Heart left ventricle (tissue), 13 donors: ENCODE data around the gene DSE.

ENCODE experiments used
- POLR2A ChIP-seq, 2 donors: fragments of 450-650 bp; IDR thresholded peaks; one replicate each; pipeline ENCODE4 v1.6.1; 2017; ENCODE audit warnings: antibody characterized with exemption in 2 of 2, mild to moderate bottlenecking in 2 of 2, moderate library complexity in 2 of 2
- TF ChIP-seq, protein P1 (sequence below), 12 donors: fragments of 200-600 bp; sonication (generic) in 4 of 12; IDR thresholded peaks; one replicate each; pipeline versions ENCODE4 v1.5.0 to v1.8.0; 2018 to 2022; ENCODE audit warnings: antibody characterized with exemption in 12 of 12, mild to moderate bottlenecking in 5 of 12
- donor health status: ischemic (EF 13 %, LVEDD 7.1; RV severe dilation, severe dysfunction).
- donor health status: DM: no; HTN: yes; CAD: no.
- donor health status: DM: no; HTN: no; CAD: no.
- donor health status: ischemic (EF 25% LVEDD 6.9; RV normal size, moderate dysfunction).
- donor health status: ischemic (EF 25% LVEDD 5.7; RV mildly dilated, moderate dysfunction).
- donor health status: ischemic (EF 35%, LVEDD 5.7; RV mildly dilated, moderate dysfunction).
- donor health status: nonischemic (EF 11% LVEDD 7.7; RV severe dilation, severe dysfunction).
- donor health status: DM: yes; HTN: yes; CAD: no.
- donor health status: PGD.
- donor health status: ischemic (EF 29% LVEDD 5.4; RV normal size, mild dysfunction).
- donor health status: nonischemic (EF 23%, LVEDD 6.1; RV moderate dilation, normal function).

DNA sequence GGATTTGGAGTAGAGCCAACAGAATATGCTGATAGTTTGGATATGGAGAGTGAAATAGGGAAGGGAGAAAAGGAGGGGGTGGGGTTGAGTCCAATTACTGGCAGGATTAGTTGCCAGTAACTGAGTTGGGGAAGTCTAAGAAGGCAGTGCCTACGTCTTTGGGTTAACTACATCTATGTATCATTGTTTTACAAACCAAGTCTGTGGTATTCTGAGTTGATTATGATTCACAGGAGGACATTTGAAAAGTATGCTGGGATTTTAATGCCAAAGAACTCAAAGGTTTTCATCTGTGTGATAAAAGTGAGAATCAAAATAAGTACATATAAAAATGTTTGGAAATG, 14.7 kb downstream of the DSE start:
- TF ChIP-seq, protein P1, sequence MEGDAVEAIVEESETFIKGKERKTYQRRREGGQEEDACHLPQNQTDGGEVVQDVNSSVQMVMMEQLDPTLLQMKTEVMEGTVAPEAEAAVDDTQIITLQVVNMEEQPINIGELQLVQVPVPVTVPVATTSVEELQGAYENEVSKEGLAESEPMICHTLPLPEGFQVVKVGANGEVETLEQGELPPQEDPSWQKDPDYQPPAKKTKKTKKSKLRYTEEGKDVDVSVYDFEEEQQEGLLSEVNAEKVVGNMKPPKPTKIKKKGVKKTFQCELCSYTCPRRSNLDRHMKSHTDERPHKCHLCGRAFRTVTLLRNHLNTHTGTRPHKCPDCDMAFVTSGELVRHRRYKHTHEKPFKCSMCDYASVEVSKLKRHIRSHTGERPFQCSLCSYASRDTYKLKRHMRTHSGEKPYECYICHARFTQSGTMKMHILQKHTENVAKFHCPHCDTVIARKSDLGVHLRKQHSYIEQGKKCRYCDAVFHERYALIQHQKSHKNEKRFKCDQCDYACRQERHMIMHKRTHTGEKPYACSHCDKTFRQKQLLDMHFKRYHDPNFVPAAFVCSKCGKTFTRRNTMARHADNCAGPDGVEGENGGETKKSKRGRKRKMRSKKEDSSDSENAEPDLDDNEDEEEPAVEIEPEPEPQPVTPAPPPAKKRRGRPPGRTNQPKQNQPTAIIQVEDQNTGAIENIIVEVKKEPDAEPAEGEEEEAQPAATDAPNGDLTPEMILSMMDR (IDR thresholded peaks at IDR 0.05): no peak
- TF ChIP-seq POLR2A (IDR thresholded peaks at IDR 0.05): no peak
